Measurements from ENCODE around the gene RIOX2. TPM values are rescaled to one million over a fixed set of nuclear protein-coding genes. Genes with fewer than 3 reads are reported as not detected.
A peak's percentile ranks its signal among the peaks of the same experiment; 100 is the strongest.
"Not testable (repeated sequence)": the region's sequence is repeated elsewhere in the genome, so short reads cannot be mapped to it uniquely, and the experiment has no call there.

Gene RIOX2
- total RNA-seq, 3 donors from 2014 or later = 13.5 to 20.8 (median 20.7) TPM

DNA sequence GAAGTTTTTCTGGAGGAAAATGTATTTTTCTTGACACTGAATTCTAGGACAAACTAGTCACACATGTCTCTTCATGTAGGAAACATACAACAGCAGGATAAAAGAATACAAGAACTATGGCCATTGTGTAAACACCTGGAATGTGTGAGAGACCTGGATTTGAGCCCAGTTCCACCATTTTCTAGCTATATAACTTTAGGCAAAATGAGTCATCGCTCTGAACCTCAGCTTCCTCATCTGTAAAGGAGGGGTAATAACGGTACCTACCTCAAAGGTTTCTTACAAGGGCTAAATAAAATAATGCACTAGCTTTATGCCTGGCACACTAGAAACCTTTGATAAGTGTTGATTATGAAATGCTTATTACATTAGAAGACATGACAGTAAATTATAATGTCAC lies 57.8 kb downstream of the RIOX2 start:
- TF ChIP-seq, protein P1, sequence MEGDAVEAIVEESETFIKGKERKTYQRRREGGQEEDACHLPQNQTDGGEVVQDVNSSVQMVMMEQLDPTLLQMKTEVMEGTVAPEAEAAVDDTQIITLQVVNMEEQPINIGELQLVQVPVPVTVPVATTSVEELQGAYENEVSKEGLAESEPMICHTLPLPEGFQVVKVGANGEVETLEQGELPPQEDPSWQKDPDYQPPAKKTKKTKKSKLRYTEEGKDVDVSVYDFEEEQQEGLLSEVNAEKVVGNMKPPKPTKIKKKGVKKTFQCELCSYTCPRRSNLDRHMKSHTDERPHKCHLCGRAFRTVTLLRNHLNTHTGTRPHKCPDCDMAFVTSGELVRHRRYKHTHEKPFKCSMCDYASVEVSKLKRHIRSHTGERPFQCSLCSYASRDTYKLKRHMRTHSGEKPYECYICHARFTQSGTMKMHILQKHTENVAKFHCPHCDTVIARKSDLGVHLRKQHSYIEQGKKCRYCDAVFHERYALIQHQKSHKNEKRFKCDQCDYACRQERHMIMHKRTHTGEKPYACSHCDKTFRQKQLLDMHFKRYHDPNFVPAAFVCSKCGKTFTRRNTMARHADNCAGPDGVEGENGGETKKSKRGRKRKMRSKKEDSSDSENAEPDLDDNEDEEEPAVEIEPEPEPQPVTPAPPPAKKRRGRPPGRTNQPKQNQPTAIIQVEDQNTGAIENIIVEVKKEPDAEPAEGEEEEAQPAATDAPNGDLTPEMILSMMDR (IDR thresholded peaks at IDR 0.05) = no peak
- Histone ChIP-seq H3K4me1 (ENCODE audit: low read depth) (no peaks in the 10 kb centered on the region), H3K36me3 (ENCODE audit: low read depth) (no peaks in the 10 kb centered on the region), H3K9me3 (no peaks in the 10 kb centered on the region), H3K4me3 (no peak overlapping the region)
- intact Hi-C loops (cut with DNase I, micrococcal nuclease) = no loop called here
- DNase-seq = peak in 1 of 3 donors; percentile 21
- ATAC-seq = peak; percentile 88

- intact Hi-C loops (cut with DNase I, micrococcal nuclease) = no loop called here
- Histone ChIP-seq H3K4me1 (ENCODE audit: low read depth) (no peaks in the 10 kb centered on the region), H3K36me3 (ENCODE audit: low read depth) (no peaks in the 10 kb centered on the region), H3K4me3 (no peak overlapping the region), H3K9me3 (no peaks in the 10 kb centered on the region)
- DNase-seq = no peak
- no peak for ATAC-seq
- TF ChIP-seq, protein P1 (IDR thresholded peaks at IDR 0.05) = no peak
Observed at GRCh38 chr3:97911459-97911858, 60.8 kb downstream of the RIOX2 start.

DNA sequence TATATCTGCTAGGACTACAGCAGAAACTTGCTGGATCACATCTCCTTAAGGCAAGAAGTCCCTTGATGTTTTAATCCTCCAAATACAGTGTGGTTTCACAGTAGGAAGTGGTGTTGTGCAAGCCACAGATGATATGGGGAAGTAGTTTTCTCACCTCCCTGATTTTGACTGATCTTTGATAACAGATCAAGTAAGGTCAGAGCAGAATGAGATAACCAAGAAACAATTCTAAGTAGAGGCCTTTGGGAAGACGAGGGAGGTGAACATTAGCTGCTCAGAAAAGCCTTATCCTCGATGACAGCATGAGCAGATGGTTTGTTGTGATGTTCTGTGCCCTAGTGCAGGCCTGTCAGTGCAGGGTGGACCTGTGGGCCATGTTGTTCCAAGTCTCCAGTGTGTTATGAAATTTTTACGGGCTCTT lies 61.3 kb downstream of the RIOX2 start:
- Histone ChIP-seq H3K36me3 (ENCODE audit: low read depth) (no peaks in the 10 kb centered on the region), H3K9me3 (no peaks in the 10 kb centered on the region), H3K4me3 (no peak overlapping the region), H3K4me1 (ENCODE audit: low read depth) (no peaks in the 10 kb centered on the region)
- no peak for DNase-seq
- ATAC-seq = peak; percentile 47
- intact Hi-C loops (cut with DNase I, micrococcal nuclease) = no loop called here
- TF ChIP-seq, protein P1 (IDR thresholded peaks at IDR 0.05) = no peak

DNA sequence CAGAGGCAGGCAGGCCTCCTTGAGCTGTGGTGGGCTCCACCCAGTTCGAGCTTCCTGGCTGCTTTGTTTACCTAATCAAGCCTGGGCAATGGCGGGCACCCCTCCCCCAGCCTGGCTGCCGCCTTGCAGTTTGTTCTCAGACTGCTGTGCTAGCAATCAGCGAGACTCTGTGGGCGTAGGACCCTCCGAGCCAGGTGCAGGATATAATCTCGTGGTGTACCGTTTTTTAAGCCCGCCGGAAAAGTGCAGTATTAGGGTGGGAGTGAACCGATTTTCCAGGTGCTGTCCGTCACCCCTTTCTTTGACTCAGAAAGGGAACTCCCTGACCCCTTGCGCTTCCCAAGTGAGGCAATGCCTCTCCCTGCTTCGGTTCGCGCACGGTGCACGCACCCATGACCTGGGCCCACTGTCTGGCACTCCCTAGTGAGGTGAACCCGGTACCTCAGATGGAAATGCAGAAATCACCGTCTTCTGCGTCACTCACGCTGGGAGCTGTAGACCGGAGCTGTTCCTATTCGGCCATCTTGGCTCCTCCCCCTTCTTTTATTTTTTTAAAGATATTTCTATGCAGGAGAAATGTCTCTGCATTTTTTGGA lies 61.9 kb downstream of the RIOX2 start:
- H3K9me3 ChIP-seq; H3K4me1 ChIP-seq (ENCODE audit: low read depth); ATAC-seq; H3K4me3 ChIP-seq; intact Hi-C loops (cut with DNase I, micrococcal nuclease); H3K36me3 ChIP-seq (ENCODE audit: low read depth): not testable (repeated sequence)
- peak; percentile 21 to 45 (median 40) for DNase-seq

DNA sequence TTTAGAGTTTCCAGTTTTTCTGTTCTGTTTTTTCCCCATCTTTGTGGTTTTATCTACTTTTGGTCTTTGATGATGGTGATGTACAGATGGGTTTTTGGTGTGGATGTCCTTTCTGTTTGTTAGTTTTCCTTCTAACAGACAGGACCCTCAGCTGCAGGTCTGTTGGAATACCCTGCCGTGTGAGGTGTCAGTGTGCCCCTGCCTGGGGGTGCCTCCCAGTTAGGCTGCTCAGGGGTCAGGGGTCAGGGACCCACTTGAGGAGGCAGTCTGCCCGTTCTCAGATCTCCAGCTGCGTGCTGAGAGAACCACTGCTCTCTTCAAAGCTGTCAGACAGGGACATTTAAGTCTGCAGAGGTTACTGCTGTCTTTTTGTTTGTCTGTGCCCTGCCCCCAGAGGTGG lies 62.4 kb downstream of the RIOX2 start:
- H3K4me1 ChIP-seq (ENCODE audit: low read depth); H3K9me3 ChIP-seq: not testable (repeated sequence)
- peak in 1 of 3 donors; percentile 33 for DNase-seq

DNA sequence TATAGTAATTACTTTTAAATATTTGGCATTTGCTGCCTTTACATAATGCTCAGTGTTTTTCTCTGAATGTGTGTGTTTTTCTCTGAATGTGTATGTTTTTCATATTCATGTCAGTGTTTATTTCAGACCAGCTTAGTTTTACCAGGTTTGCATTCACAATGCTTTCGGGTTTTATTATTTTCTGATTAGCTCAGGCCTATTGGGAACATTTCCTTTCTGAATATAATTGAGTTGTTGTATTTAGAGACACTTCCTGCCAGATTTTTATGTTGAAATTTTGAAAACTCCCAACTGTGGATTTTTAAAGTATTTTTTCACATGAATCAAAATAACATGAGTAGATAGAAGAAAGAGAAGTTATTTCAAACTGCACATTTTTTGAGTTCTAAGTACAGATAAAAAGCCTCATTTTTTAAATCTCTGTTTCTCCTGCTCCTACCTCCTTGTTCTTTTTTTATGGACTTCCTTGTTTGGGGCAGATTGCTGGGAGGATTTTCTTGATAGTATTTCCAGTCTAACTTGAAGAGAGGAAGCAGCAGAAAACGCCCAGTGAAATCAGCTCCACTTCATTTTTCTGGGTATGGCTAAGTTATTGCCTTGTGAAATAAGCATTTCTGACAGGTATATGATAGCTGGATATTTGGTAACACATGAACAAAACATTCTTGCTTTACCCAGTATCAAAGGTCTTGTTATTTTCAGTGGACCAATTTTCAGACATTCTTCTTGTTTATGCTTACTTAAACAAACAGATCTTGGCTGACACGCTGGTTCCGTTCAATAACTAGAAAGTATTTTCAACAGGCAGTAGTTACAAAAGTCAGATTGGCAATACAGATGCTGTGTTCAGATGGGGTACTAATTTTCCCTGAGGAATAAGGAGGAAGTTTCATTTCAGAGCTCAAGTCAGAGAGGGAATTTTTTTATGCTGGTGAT lies 70.7 kb downstream of the RIOX2 start:
- H3K4me1 ChIP-seq (ENCODE audit: low read depth) = peaks cover 13% of the 10 kb centered on the region
- ATAC-seq (peak; percentile 87), DNase-seq (peak in 1 of 3 donors; percentile 19)
- H3K36me3 ChIP-seq (ENCODE audit: low read depth) = no peaks in the 10 kb centered on the region
- H3K4me3 ChIP-seq = no peak overlapping the region
- TF ChIP-seq, protein P1 (IDR thresholded peaks at IDR 0.05) = no peak
- H3K9me3 ChIP-seq = no peaks in the 10 kb centered on the region
- intact Hi-C loops (cut with DNase I, micrococcal nuclease) = no loop called here

More for the DNA sequence above, 62.4 kb downstream of the RIOX2 start:
- H3K36me3 ChIP-seq (ENCODE audit: low read depth); ATAC-seq; H3K4me3 ChIP-seq; intact Hi-C loops (cut with DNase I, micrococcal nuclease): not testable (repeated sequence)
